LNCaP clone FGC (cell line): ENCODE results near the gene SYTL3.
"Not testable (repeated sequence)": the region's sequence is repeated elsewhere in the genome, so short reads cannot be mapped to it uniquely, and the experiment has no call there.

Experiments
- DNase-seq: peaks from one replicate; pipeline ENCODE4 v3.0.0-alpha.2; 2011; ENCODE audit warnings: low read depth
- H3K4me3 ChIP-seq: 2 replicates; pipeline ENCODE4 v1.5.1; 2011; ENCODE audit warnings: mild to moderate bottlenecking, low read depth, low read length, control low read depth
- CTCF ChIP-seq: IDR thresholded peaks from 2 replicates; pipeline ENCODE4 v1.5.1; 2012; ENCODE audit warnings: mild to moderate bottlenecking; ENCODE audit not compliant: control insufficient read depth, insufficient read depth; ENCODE audit errors: extremely low read depth

SYTL3 gene

GRCh38 chr6:158607411-158608170 is 42.3 kb upstream of the SYTL3 start:
- no peak overlapping the region for H3K4me3 ChIP-seq
- DNase-seq: no peak
- TF ChIP-seq CTCF: no peak

- TF ChIP-seq CTCF: no peak
- no peak for DNase-seq
- no peak overlapping the region for H3K4me3 ChIP-seq
Measured at GRCh38 chr6:158608221-158608620, 41.6 kb upstream of the SYTL3 start.

GRCh38 chr6:158609455-158610155 is 40.2 kb upstream of the SYTL3 start:
- no peak for TF ChIP-seq CTCF
- DNase-seq: no peak
- no peak overlapping the region for H3K4me3 ChIP-seq

GRCh38 chr6:158610319-158610968 is 39.4 kb upstream of the SYTL3 start:
- no peak for TF ChIP-seq CTCF
- H3K4me3 ChIP-seq: no peak overlapping the region
- DNase-seq: no peak

GRCh38 chr6:158611039-158611438 is 38.8 kb upstream of the SYTL3 start:
- no peak for TF ChIP-seq CTCF
- DNase-seq: no peak
- no peak overlapping the region for H3K4me3 ChIP-seq

GRCh38 chr6:158611541-158612370 is 38.1 kb upstream of the SYTL3 start:
- no peak for TF ChIP-seq CTCF
- no peak for DNase-seq
- no peak overlapping the region for H3K4me3 ChIP-seq

- not testable (repeated sequence) for H3K4me3 ChIP-seq, DNase-seq
Measured at GRCh38 chr6:158614606-158615005, 35.2 kb upstream of the SYTL3 start.

GRCh38 chr6:158618289-158618688 is 31.6 kb upstream of the SYTL3 start:
- DNase-seq, H3K4me3 ChIP-seq: not testable (repeated sequence)
